Keratinocyte (primary cell): ENCODE measurements around the gene RNF13.

Source experiments
- CTCF ChIP-seq, 3 experiments: IDR thresholded peaks in 1 of 3; conservative IDR thresholded peaks in 1 of 3; optimal IDR thresholded peaks in 1 of 3; 2 replicates in 2 of 3; 3 replicates in 1 of 3; pipeline versions ENCODE3 to v1.5.1; 2011; ENCODE audit warnings: low read length in 3 of 3, mild to moderate bottlenecking in 3 of 3, moderate library complexity in 2 of 3, control low read depth in 1 of 3, inconsistent platforms in 1 of 3; ENCODE audit not compliant: insufficient read depth in 2 of 3; ENCODE audit errors: extremely low read depth in 1 of 3
- EZH2 ChIP-seq: IDR thresholded peaks from one replicate; pipeline ENCODE4 v1.6.1; 2012; ENCODE audit warnings: inconsistent platforms, mild to moderate bottlenecking, low read length, moderate library complexity

GRCh38 chr3:149998946-149999345, 185.9 kb downstream of the RNF13 start:
- TF ChIP-seq CTCF (optimal IDR thresholded peaks at IDR 0.05 in 1 of 3, IDR thresholded peaks at IDR 0.05 in 1 of 3, conservative IDR thresholded peaks at IDR 0.05 in 1 of 3; ENCODE audit: extremely low read depth in 1 of 3, insufficient read depth in 2 of 3, low read length in 3 of 3) (no peak), EZH2 (no peak)
